OCI-LY3 (cell line): ENCODE data around the gene CDH6.
A peak's percentile ranks its signal among the peaks of the same experiment; 100 is the strongest.

Experiments
- EZH2phosphoT487 ChIP-seq: fragments of 200-600 bp; shearing (Covaris generic); IDR thresholded peaks from 2 replicates; pipeline ENCODE4 v1.6.1; 2018; ENCODE audit warnings: antibody characterized with exemption, mixed run types, low read depth
- TF ChIP-seq, protein P1 (sequence below): fragments of 200-600, 300-600 bp; sonication (generic); IDR thresholded peaks from 2 replicates; pipeline ENCODE4 v1.5.1; 2014; ENCODE audit warnings: antibody characterized with exemption, low read length, low read depth

DNA sequence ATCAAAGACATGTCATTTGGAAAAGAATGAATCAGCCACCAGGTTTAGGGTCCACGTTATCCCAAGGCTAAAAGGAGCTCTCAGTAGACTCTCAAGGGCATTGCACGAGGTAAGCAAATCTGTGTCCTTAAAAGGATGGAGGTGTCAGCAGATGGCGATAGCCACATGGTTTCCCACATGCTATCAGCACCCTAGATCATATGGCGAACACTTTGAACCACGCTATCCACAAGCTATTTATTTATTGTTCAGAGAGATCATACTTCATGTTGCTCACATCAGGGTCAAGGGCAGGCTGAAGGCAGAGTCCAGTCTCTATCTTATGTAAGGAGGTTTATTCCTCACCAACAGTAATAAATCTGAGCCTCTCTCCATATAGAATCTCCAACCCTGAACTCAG, 43.7 kb downstream of the CDH6 start:
- TF ChIP-seq, protein P1, sequence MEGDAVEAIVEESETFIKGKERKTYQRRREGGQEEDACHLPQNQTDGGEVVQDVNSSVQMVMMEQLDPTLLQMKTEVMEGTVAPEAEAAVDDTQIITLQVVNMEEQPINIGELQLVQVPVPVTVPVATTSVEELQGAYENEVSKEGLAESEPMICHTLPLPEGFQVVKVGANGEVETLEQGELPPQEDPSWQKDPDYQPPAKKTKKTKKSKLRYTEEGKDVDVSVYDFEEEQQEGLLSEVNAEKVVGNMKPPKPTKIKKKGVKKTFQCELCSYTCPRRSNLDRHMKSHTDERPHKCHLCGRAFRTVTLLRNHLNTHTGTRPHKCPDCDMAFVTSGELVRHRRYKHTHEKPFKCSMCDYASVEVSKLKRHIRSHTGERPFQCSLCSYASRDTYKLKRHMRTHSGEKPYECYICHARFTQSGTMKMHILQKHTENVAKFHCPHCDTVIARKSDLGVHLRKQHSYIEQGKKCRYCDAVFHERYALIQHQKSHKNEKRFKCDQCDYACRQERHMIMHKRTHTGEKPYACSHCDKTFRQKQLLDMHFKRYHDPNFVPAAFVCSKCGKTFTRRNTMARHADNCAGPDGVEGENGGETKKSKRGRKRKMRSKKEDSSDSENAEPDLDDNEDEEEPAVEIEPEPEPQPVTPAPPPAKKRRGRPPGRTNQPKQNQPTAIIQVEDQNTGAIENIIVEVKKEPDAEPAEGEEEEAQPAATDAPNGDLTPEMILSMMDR, result peak; percentile 34
- no peak for TF ChIP-seq EZH2phosphoT487
